DOHH2 (cell line): ENCODE measurements around the gene CYTH4.

ENCODE experiments used
- H3F3A ChIP-seq: fragments of 200-600 bp; sonication (generic), shearing (Covaris generic); 2 replicates; pipeline ENCODE4 v1.6.0; 2016; ENCODE audit warnings: antibody characterized with exemption, mild to moderate bottlenecking; ENCODE audit not compliant: control insufficient read depth, insufficient read depth
- H3K27ac ChIP-seq: fragments of 200-600 bp; sonication (generic); 2 replicates; pipeline ENCODE4 v1.5.1; 2014; ENCODE audit warnings: low read depth, mild to moderate bottlenecking, low read length, moderate library complexity
- H3K27me3 ChIP-seq: fragments of 200-600 bp; sonication (generic); 2 replicates; pipeline ENCODE4 v1.6.1; 2014; ENCODE audit warnings: mild to moderate bottlenecking, low read length, mixed read lengths; ENCODE audit not compliant: control insufficient read depth
- H3K36me3 ChIP-seq: fragments of 200-600 bp; sonication (generic); 2 replicates; pipeline ENCODE4 v1.6.1; 2014; ENCODE audit warnings: mild to moderate bottlenecking, low read length, moderate library complexity, mixed read lengths; ENCODE audit not compliant: control insufficient read depth
- H3K4me1 ChIP-seq: fragments of 200-600 bp; sonication (generic); 2 replicates; pipeline ENCODE4 v1.6.1; 2014; ENCODE audit warnings: mild to moderate bottlenecking, low read length, mixed read lengths; ENCODE audit not compliant: control insufficient read depth
- H3K4me2 ChIP-seq: fragments of 200-600 bp; sonication (generic); 2 replicates; pipeline ENCODE4 v1.6.0; 2014; ENCODE audit warnings: mild to moderate bottlenecking, low read length, moderate library complexity
- H3K4me3 ChIP-seq: fragments of 200-600 bp; sonication (generic); 2 replicates; pipeline ENCODE4 v1.5.1; 2014; ENCODE audit warnings: mild to moderate bottlenecking, low read length, mixed read lengths
- H3K79me2 ChIP-seq: fragments of 200-600 bp; sonication (generic); 2 replicates; pipeline ENCODE4 v1.6.1; 2014; ENCODE audit warnings: mild to moderate bottlenecking, low read length, mixed read lengths; ENCODE audit not compliant: control insufficient read depth
- H3K9me2 ChIP-seq: fragments of 200-600 bp; sonication (generic); replicated peaks from 2 replicates; pipeline ENCODE4 v1.6.1; 2014; ENCODE audit warnings: mild to moderate bottlenecking, low read length, mixed read lengths; ENCODE audit not compliant: control insufficient read depth
- H3K9me3 ChIP-seq: fragments of 200-600 bp; sonication (generic); 2 replicates; pipeline ENCODE4 v1.6.1; 2014; ENCODE audit warnings: antibody characterized with exemption, low read length, mixed read lengths; ENCODE audit not compliant: control insufficient read depth, insufficient read depth
- H4K20me1 ChIP-seq: fragments of 200-600 bp; sonication (generic); 2 replicates; pipeline ENCODE4 v1.6.0; 2014; ENCODE audit warnings: low read depth, mild to moderate bottlenecking, antibody characterized with exemption, low read length, moderate library complexity; ENCODE audit not compliant: control insufficient read depth, insufficient read depth
- CTCF ChIP-seq: fragments of 200-600 bp; sonication (generic); IDR thresholded peaks from one replicate; pipeline ENCODE4 v1.5.1; 2014; ENCODE audit warnings: antibody characterized with exemption, mild to moderate bottlenecking, low read depth, low read length; ENCODE audit not compliant: poor library complexity, severe bottlenecking
- EZH2phosphoT487 ChIP-seq: fragments of 200-600 bp; sonication (generic); IDR thresholded peaks from 2 replicates; pipeline ENCODE4 v1.6.1; 2017; ENCODE audit warnings: borderline replicate concordance, mild to moderate bottlenecking, antibody characterized with exemption, low read length, moderate library complexity, mixed read lengths

Gene CYTH4

GRCh38 chr22:37357446-37358075 is 75.3 kb downstream of the CYTH4 start:
- Histone ChIP-seq H3K79me2 (no peaks in the 10 kb centered on the region), H3F3A (no peaks in the 10 kb centered on the region), H3K36me3 (no peaks in the 10 kb centered on the region), H4K20me1 (no peaks in the 10 kb centered on the region), H3K4me3 (no peak overlapping the region), H3K27ac (no peak overlapping the region), H3K27me3 (0 out of 2 replicates have a peak, but pooled peaks cover 3% of the 10 kb centered on the region), H3K9me2 (no peaks in the 10 kb centered on the region), H3K4me2 (no peak overlapping the region), H3K9me3 (no peaks in the 10 kb centered on the region), H3K4me1 (peaks cover 8% of the 10 kb centered on the region)
- TF ChIP-seq CTCF: no peak
- no peak for TF ChIP-seq EZH2phosphoT487

DNA sequence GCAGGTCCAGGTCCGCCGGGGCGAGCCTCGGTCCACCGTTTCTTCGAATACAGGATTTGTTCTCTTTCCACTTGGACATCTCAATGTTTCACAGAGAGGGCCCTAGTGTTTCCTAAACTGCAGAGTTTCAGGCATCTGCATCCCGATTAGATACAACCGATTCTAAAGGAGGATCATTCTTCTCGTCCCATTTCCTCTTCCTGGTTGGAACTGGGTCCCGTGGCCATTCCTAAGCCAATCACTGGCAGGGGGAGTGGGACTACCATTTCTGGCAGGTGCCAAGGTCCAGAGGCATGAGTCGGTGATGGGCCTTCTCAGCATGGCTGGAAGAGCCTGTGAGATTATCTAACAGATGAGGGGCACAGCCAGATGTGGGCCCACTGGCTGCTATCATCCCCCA is 76.1 kb downstream of the CYTH4 start:
- peaks cover 8% of the 10 kb centered on the region for H3K4me1 ChIP-seq
- H3K4me2 ChIP-seq: no peak overlapping the region
- no peaks in the 10 kb centered on the region for H3K36me3 ChIP-seq
- 0 out of 2 replicates have a peak, but pooled peaks cover 3% of the 10 kb centered on the region for H3K27me3 ChIP-seq
- no peaks in the 10 kb centered on the region for H3K9me2 ChIP-seq
- TF ChIP-seq EZH2phosphoT487 (no peak), CTCF (no peak)
- H3K4me3 ChIP-seq: no peak overlapping the region
- no peaks in the 10 kb centered on the region for H3F3A ChIP-seq
- no peaks in the 10 kb centered on the region for H3K79me2 ChIP-seq
- H4K20me1 ChIP-seq: no peaks in the 10 kb centered on the region
- no peaks in the 10 kb centered on the region for H3K9me3 ChIP-seq
- H3K27ac ChIP-seq: no peak overlapping the region

DNA sequence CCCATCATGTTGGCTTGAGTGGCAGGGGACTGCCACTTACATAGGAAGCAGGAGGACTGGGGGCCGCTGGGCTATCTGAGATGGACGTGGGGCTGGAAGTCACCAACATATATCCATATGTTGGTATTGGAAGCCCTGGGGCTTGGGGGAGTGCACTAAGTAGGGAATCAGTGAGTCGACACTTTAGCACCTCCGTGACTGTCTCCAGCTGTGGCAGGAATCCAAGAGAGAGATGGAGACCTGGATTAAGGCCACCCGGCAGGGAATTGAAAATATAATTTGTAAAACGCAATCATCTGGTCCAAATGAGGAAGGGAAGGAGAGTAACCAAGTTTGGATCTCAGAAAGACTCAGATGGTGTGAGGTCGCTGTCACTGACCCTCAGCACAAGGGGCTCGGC is 76.6 kb downstream of the CYTH4 start:
- Histone ChIP-seq H3F3A (no peaks in the 10 kb centered on the region), H3K4me2 (no peak overlapping the region), H3K27me3 (0 out of 2 replicates have a peak, but pooled peaks cover under 1% of the 10 kb centered on the region), H3K9me2 (no peaks in the 10 kb centered on the region), H3K9me3 (no peaks in the 10 kb centered on the region), H3K27ac (no peak overlapping the region), H3K4me3 (no peak overlapping the region), H3K79me2 (no peaks in the 10 kb centered on the region), H4K20me1 (no peaks in the 10 kb centered on the region), H3K36me3 (no peaks in the 10 kb centered on the region), H3K4me1 (peaks cover 8% of the 10 kb centered on the region)
- TF ChIP-seq EZH2phosphoT487 (no peak), CTCF (no peak)
